Measurements from ENCODE around the gene WDR72.

DNA sequence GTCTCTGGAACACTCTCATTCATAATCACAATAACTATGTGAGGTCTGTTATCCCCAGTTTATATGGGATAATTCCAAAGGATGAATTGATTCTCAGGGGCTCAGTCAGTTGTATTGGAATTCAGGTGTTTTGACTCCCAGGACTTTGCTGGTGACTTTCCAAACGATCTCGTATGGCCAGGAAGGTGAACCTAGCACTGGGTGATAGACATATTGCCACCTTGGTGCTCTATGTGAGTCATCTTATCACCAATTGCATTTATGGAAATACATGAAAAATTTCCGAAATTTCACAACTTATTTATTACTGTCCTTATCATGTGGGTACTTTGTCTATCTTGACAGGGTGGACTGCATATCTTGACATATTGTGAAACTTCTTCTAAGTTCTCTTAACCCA, 287.3 kb downstream of the WDR72 start:
- TF ChIP-seq CTCF (IDR thresholded peaks at IDR 0.05) (no peak), POLR2A (IDR thresholded peaks at IDR 0.05) (no peak)
